AG08396 (cell line): ENCODE results near the gene MBNL2.
A peak's percentile ranks its signal among the peaks of the same experiment; 100 is the strongest.

ENCODE experiments used
- DNase-seq: peaks from one replicate; pipeline ENCODE4 v3.0.0; 2012; ENCODE audit warnings: low spot score, mixed read lengths

The MBNL2 gene

DNA sequence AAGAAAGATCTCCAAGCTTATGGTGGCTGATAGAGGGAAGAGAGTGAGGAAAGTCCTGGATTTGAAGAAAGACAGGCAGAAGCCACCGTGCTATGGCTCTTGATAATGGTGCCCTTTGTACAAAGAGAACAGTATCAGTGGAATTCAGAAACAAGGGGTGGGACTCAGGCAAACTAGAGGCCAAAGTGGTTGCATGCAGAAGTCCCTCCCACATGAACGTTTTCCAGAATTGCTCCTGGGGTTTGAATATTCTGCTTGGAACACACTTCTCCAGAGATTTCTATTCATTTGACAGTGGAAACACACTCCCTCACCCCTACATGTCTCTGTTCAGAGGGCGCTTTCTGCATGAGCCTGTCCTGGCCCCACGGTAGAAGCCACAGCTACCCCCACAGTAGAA is 10.1 kb upstream of the MBNL2 start:
- DNase-seq, result no peak

- DNase-seq, result peak; percentile 37
Measured at GRCh38 chr13:97212601-97213040, 9.5 kb upstream of the MBNL2 start.

GRCh38 chr13:97214921-97215320 is 7.2 kb upstream of the MBNL2 start:
- DNase-seq, result no peak

- DNase-seq, result no peak
Measured at GRCh38 chr13:97215325-97215724, 6.8 kb upstream of the MBNL2 start.

DNA sequence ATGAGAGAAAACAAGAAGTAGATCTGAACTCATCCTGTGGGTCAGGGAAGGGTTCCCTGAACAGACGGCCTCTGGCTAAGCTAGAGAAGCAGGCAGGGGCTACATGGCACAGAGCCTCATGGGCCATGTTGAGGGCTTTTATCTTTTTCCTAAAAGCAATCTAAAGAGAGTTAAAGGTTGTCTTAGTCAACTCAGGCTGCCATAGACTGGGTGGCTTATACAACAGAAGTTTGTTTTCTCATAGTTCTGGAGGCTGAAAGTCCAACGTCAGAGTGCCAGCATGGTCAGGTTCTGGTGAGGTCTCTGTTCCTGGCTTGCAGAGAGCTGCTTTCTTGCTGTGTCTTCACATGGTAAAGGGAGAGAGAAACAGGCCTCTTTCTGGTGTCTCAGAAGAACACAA is 2.9 kb upstream of the MBNL2 start:
- no peak for DNase-seq

DNA sequence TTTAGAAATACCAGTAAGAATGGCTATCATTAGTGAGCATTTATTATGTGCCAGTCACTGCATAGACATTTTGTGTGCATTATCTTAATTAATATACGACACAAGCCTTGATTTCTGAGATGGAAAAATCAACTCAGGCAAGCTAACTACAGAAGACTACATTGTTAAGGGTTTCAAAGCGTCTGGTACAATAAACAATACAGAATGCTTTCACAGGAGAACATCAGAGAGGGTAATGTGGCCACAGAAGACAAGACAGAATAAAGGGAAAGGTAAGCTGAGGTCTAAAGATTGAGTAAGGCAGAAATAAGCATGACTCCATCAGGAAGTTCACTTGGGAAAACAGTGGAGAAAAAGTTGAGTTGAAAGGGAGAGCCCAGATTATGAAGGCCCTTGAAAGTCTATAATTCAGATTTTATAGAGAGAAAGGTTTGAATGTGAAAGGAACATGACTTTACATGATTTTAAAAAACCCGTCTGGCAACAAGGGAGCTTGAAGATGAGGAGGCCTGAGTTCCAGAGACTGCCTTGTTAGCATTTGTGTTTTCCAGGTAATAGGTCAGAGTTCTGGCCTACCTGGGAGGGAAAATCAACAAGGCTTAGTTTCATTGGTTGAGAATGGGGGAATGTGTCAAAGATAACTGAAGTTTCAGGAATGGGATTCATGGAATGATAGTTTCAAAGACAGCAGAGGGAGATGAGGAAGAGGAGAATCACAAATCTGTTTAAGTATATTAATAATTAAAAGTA is 1.8 kb upstream of the MBNL2 start:
- no peak for DNase-seq

- DNase-seq, result no peak
Measured at GRCh38 chr13:97221046-97221445, 1.1 kb upstream of the MBNL2 start.

DNA sequence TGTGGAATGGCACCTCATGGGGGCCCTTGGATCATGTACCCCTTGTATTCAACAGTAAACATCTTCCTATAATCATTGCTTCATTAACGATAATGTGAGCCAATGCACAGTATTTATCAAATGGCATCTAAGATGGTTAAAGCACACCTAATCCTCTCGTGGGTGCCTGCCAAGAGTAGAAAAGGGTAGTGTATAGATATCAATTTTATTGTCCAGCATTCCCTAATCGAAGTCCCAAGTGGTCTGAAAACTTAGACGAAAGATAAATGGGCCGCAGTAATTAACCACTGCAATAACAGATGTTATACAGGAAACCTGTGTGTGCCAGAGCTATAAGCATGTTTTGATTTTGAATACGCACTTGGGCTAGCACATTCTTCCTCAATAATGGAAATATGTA is 667 bp upstream of the MBNL2 start:
- DNase-seq, result no peak

- no peak for DNase-seq
Measured at GRCh38 chr13:97223037-97223710, 1.0 kb downstream of the MBNL2 start.

DNA sequence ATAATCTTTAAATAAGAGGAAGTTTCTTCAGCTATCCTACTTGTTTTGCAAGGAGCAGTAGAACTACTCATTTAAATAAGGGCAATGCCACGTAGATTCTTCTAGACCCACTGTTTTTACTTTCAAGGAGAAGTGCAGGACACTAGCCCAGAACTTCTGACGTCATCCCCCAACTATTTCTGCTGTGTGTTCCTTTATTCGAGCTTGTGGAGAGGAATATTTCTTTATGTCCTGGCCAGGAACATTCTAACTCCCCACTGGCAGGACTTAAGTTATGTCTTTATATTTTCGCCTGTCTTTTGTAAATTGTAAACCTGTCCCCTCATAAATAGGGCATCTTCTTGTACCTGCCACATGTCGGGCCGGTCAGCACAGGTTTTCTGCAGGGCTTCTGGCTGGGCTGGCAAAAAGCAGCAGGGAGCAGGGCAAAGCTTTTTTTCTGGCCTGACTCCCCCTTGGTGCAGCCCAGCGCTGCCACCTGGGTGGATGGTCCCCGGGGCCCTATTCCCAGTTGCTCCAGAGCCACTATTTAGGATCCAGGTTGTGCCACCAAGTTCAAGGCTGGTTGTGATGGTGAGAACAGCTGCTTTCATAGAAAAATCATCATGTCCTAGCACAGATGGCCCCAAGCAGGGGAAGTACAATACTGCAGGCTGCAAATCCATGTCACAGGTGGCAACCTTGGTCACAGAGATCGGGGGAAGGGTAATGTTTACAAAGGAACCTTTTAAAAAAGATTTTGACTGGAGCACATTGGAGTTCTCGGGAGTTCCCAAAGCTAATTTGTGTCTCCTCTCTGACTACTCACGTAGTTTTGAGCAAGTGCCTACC is 1.8 kb downstream of the MBNL2 start:
- peak; percentile 52 for DNase-seq

GRCh38 chr13:97224544-97225300 is 2.6 kb downstream of the MBNL2 start:
- DNase-seq, result no peak

DNA sequence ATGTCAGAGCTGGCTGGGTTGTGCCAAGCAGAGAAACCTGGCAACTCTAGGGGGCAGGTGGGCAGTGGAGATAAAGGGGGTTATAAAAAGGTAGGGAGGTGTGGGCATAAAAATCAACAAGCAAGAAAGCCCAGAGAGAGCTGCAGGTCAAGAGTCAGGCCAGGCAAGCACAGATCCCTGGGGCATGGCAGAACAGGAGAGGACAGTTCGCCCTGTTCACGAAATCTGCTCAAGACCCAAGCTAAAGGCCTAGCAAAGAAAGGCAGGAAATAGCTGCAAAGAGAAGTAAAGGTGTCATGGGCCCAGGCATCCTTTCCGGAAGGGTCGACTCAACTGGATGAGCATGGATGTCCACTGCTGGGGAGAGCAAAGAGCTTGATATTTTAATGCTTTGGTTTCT is 3.4 kb downstream of the MBNL2 start:
- DNase-seq, result no peak

GRCh38 chr13:97226013-97226412 is 3.9 kb downstream of the MBNL2 start:
- no peak for DNase-seq

GRCh38 chr13:97226788-97227627 is 4.9 kb downstream of the MBNL2 start:
- no peak for DNase-seq

- DNase-seq, result no peak
Measured at GRCh38 chr13:97228850-97229521, 6.9 kb downstream of the MBNL2 start.

DNA sequence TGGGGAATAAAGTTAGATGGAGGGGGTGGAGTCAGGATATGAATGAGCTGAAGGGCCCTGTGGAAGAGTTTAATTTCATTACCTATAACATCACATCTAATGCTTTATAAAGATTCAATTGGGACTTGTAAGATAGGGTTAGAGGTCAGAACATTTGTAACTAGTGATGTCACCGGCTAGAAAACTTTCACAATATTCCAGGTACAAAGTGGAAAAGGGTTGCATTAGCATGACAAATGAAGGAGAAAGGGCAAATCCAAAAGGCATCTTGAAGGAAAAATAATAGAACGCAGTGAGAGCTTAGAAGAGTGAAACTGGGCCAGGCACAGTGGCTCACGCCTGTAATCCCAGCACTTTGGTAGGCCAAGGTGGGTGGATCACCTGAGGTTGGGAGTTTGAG is 7.6 kb downstream of the MBNL2 start:
- no peak for DNase-seq

GRCh38 chr13:97231118-97231828 is 9.1 kb downstream of the MBNL2 start:
- no peak for DNase-seq

GRCh38 chr13:97231829-97232196 is 9.7 kb downstream of the MBNL2 start:
- no peak for DNase-seq

DNA sequence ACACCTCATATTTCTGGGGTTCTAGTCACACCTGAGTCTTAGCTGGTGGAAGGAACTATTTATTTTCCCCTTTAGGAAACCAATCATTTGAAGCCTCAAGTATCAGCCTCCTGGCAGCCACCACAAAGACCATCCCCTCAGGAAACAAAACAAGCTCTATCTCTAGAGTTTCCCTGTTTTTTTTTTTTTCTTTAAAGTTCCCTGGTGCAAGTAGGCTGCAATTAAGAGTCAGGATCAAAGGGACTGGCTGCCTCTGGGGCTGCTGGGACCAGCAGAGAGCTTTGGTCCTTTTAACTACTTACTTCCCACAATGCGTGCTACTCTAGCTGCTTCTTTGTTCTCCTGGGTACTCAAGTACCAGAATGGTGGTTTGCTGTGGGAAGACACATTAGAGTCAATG is 11.4 kb downstream of the MBNL2 start:
- no peak for DNase-seq

GRCh38 chr13:97234236-97234635 is 12.1 kb downstream of the MBNL2 start:
- no peak for DNase-seq
